ENCODE results near the gene MYH15. TPM values are rescaled to one million over a fixed set of nuclear protein-coding genes. Genes with fewer than 3 reads are reported as not detected.

Gene MYH15
- total RNA-seq, 1 donor from 2014 or later = 0.05 TPM

DNA sequence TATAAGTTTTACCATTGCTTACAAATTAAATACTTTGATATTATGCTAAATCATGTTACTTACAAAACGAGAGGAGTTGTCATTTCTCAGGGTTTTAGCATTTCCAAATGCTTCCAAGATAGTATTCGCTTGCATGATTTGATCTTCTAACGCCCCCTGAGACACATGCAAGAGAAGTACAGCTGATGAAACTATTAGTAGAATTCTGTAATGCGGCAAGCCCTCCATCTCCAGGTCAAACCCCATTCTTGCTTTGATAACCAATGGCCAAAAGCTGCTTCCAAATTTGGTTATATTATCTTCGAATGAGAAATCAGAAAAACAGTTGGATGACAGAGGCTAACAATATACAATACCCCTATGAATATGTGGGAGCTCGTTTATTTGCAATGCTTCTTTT, 14.7 kb downstream of the MYH15 start:
- DNase-seq (ENCODE audit: low spot score) = no peak
- Mint-ChIP-seq H3K27me3 (ENCODE audit: low read depth) (peaks cover 5% of the 10 kb centered on the region), H3K4me3 (ENCODE audit: unreplicated experiment) (no peak overlapping the region)

DNA sequence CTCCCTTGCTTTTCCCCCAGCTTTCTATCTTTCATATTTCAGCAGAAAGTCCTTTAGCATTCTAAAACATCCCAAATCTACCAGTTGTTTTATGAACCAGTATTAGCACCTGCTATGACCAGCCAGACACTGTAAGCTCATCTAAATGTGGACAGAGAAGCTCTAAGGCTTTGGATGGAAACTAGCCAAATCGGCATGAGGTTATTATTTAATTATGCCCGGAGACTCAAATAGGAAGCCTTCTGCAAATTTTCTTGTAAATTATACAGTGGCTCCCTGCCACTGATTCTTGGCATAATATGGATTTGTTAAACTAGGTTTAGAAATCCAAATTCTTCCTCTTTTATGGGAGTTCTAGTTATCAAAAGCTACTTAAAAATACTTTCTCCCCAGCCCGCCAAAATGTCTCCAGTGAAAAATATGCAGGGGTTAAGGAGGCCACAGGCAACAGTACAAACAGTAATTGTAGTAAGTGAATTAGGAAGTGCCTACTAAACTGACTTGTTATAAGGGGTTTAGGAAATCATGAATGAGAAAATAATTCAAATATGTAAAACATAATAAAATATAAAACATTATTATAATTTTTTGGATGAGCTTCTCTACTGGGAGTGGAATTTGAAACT, 15.4 kb downstream of the MYH15 start:
- no peak for DNase-seq (ENCODE audit: low spot score)
- Mint-ChIP-seq H3K27ac (ENCODE audit: unreplicated experiment) (no peak overlapping the region), H3K9me3 (ENCODE audit: low read depth) (no peaks in the 10 kb centered on the region), H3K36me3 (ENCODE audit: low read depth) (no peaks in the 10 kb centered on the region), H3K4me1 (ENCODE audit: low read depth) (peaks cover 9% of the 10 kb centered on the region), H3K27me3 (ENCODE audit: low read depth) (peaks cover 5% of the 10 kb centered on the region), H3K4me3 (ENCODE audit: unreplicated experiment) (no peak overlapping the region)
- TF ChIP-seq, protein P1, sequence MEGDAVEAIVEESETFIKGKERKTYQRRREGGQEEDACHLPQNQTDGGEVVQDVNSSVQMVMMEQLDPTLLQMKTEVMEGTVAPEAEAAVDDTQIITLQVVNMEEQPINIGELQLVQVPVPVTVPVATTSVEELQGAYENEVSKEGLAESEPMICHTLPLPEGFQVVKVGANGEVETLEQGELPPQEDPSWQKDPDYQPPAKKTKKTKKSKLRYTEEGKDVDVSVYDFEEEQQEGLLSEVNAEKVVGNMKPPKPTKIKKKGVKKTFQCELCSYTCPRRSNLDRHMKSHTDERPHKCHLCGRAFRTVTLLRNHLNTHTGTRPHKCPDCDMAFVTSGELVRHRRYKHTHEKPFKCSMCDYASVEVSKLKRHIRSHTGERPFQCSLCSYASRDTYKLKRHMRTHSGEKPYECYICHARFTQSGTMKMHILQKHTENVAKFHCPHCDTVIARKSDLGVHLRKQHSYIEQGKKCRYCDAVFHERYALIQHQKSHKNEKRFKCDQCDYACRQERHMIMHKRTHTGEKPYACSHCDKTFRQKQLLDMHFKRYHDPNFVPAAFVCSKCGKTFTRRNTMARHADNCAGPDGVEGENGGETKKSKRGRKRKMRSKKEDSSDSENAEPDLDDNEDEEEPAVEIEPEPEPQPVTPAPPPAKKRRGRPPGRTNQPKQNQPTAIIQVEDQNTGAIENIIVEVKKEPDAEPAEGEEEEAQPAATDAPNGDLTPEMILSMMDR (IDR thresholded peaks at IDR 0.05) = no peak

More for the DNA sequence above, 14.7 kb downstream of the MYH15 start:
- TF ChIP-seq, protein P1 (IDR thresholded peaks at IDR 0.05) = no peak
- Mint-ChIP-seq H3K9me3 (ENCODE audit: low read depth) (no peaks in the 10 kb centered on the region), H3K36me3 (ENCODE audit: low read depth) (no peaks in the 10 kb centered on the region), H3K27ac (ENCODE audit: unreplicated experiment) (no peak overlapping the region), H3K4me1 (ENCODE audit: low read depth) (peaks cover 6% of the 10 kb centered on the region)

DNA sequence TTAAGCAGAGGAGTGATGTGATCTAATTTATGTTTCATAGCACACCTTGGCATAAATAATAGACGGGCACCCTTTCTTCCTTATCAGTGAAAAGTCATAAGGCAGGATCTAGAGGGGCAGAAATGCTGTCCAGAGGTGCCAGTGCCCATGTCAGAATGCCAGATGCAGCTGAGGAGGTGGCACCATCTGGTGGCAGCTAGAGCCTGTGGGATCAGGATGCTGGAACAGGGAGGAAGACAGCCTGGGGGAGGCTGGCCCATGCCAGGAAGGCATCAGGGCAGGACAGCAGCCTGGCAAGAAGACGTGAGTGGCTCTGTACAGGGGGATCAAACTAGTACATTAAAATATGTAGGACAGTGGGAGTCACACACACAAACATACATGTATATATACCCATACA, 16.5 kb downstream of the MYH15 start:
- TF ChIP-seq, protein P1 (IDR thresholded peaks at IDR 0.05) = peak; percentile 64
- DNase-seq (ENCODE audit: low spot score) = no peak
- Mint-ChIP-seq H3K36me3 (ENCODE audit: low read depth) (no peaks in the 10 kb centered on the region), H3K4me1 (ENCODE audit: low read depth) (peaks cover 11% of the 10 kb centered on the region), H3K27ac (ENCODE audit: unreplicated experiment) (peak overlapping the region; percentile 13), H3K4me3 (ENCODE audit: unreplicated experiment) (no peak overlapping the region), H3K9me3 (ENCODE audit: low read depth) (no peaks in the 10 kb centered on the region), H3K27me3 (ENCODE audit: low read depth) (peaks cover 5% of the 10 kb centered on the region)

DNA sequence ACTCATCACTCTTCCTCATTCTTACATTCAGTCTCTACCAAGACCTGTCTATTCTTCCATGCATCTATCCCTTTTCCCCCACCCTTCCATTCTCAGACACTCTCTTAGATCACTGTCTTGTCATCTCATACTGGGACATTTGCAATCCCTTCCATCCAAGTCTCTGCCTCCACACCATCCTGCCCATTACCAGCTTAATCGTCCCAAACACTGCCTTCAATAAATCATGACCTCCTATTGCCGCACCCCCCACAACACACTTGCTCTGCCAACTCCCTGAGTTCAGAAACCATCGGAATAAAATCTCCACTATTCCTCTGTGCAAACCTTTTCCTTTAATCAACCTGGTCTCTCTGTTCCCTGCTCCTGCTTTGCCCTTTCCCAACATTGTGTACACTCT, 18.9 kb downstream of the MYH15 start:
- Mint-ChIP-seq H3K4me3 (ENCODE audit: unreplicated experiment) (no peak overlapping the region), H3K4me1 (ENCODE audit: low read depth) (peaks cover 22% of the 10 kb centered on the region), H3K27me3 (ENCODE audit: low read depth) (peaks cover 5% of the 10 kb centered on the region), H3K27ac (ENCODE audit: unreplicated experiment) (no peak overlapping the region), H3K9me3 (ENCODE audit: low read depth) (no peaks in the 10 kb centered on the region), H3K36me3 (ENCODE audit: low read depth) (no peaks in the 10 kb centered on the region)
- TF ChIP-seq, protein P1 (IDR thresholded peaks at IDR 0.05) = no peak
- no peak for DNase-seq (ENCODE audit: low spot score)

DNA sequence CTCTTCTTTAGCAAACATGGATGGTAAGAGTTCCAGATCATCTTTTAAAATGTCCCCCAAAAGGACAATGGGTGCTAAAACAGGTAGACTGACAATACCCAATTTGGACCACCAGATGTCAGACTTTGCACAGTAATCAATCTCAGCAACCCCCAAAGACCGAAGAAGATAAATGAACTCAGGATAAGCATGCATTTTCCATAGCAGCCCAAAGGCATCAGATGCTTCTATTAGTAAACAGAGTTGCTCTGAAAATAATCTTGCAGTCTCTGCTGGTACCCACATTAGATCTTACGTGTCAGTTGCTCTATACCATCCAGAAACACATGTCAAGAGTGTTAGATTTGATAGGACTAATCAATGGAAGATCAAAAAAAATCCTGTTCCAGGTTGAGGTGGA, 20.6 kb downstream of the MYH15 start:
- DNase-seq (ENCODE audit: low spot score) = no peak
- no peak overlapping the region for H3K4me3 Mint-ChIP-seq (ENCODE audit: unreplicated experiment)
- no peaks in the 10 kb centered on the region for H3K9me3 Mint-ChIP-seq (ENCODE audit: low read depth)
- H3K27me3 Mint-ChIP-seq (ENCODE audit: low read depth) = peaks cover 5% of the 10 kb centered on the region
- H3K4me1 Mint-ChIP-seq (ENCODE audit: low read depth) = peaks cover 18% of the 10 kb centered on the region
- TF ChIP-seq, protein P1 (IDR thresholded peaks at IDR 0.05) = peak; percentile 92
- H3K36me3 Mint-ChIP-seq (ENCODE audit: low read depth) = no peaks in the 10 kb centered on the region
- H3K27ac Mint-ChIP-seq (ENCODE audit: unreplicated experiment) = no peak overlapping the region
